ENCODE data around the gene COPG1. TPM values are rescaled to one million over a fixed set of nuclear protein-coding genes. Genes with fewer than 3 reads are reported as not detected.

The COPG1 gene
- total and polyA plus RNA-seq, 9 of the 15 experiments (the other 6 are each of a cell fraction or from before 2014, with no cell fraction given), result 40.3 to 105 (median 62.4) TPM

DNA sequence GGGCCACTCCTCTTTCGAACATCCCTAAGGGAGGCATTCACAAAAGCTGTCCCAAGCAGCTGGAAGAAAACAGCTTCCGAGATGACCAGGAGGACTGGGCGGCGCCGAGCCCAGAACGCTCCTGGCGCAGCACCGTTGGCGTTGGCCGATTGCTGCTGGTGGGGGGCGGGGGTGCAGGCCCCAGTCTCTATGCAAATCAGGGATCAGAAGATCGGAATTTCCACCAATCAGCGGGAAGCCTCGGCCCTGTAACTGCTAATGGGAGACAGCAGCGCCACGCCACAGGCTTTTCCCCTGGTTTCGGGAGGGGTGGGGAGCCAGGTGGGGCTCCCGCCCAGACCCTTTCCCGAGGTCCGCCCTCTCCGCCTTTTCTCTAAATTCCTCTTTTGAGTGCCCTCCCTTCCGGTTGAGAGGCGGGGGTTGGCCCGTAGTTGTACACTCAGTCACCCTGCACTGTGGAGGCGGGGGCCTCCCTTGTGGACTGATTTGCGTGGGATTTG lies 56.2 kb downstream of the COPG1 start (continued):
- TF ChIP-seq, protein P1, sequence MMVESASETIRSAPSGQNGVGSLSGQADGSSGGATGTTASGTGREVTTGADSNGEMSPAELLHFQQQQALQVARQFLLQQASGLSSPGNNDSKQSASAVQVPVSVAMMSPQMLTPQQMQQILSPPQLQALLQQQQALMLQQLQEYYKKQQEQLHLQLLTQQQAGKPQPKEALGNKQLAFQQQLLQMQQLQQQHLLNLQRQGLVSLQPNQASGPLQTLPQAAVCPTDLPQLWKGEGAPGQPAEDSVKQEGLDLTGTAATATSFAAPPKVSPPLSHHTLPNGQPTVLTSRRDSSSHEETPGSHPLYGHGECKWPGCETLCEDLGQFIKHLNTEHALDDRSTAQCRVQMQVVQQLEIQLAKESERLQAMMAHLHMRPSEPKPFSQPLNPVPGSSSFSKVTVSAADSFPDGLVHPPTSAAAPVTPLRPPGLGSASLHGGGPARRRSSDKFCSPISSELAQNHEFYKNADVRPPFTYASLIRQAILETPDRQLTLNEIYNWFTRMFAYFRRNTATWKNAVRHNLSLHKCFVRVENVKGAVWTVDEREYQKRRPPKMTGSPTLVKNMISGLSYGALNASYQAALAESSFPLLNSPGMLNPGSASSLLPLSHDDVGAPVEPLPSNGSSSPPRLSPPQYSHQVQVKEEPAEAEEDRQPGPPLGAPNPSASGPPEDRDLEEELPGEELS (CRISPR knock-in tag; IDR thresholded peaks at IDR 0.05; ENCODE audit: borderline replicate concordance), result no peak
- TF ChIP-seq RCOR1 (IDR thresholded peaks at IDR 0.05; ENCODE audit: borderline replicate concordance in 1 of 2, low read depth in 2 of 2, low read length in 2 of 2) (0 out of 4 replicates have a peak, but pooled peaks of 1 of the 2 experiments have one; percentile 6), POLR2G (IDR thresholded peaks at IDR 0.05; ENCODE audit: low read depth, low read length) (peak; percentile 57), XRCC4 (IDR thresholded peaks at IDR 0.05; ENCODE audit: extremely low read depth, insufficient read depth, insufficient read length) (no peak), EGR1 (conservative IDR thresholded peaks at IDR 0.05) (peak; percentile 70), SMAD1 (IDR thresholded peaks at IDR 0.05; ENCODE audit: low read depth, low read length, partially characterized antibody) (no peak), ZNF384 (IDR thresholded peaks at IDR 0.05; ENCODE audit: low read depth, low read length) (no peak), POLR3G (IDR thresholded peaks at IDR 0.05; ENCODE audit: extremely low read depth, insufficient read length, insufficient replicate concordance) (no peak), EWSR1 (IDR thresholded peaks at IDR 0.05; ENCODE audit: borderline replicate concordance, low read depth, partially characterized antibody) (no peak), HNRNPLL (IDR thresholded peaks at IDR 0.05; ENCODE audit: low read depth, low read length, poor library complexity, severe bottlenecking) (peak; percentile 96), HDAC1 (IDR thresholded peaks at IDR 0.05) (no peak), KDM4B (IDR thresholded peaks at IDR 0.05; ENCODE audit: borderline replicate concordance in 2 of 2, low read depth in 1 of 2) (no peak), TEAD2 (tag; IDR thresholded peaks at IDR 0.05) (no peak), THRAP3 (IDR thresholded peaks at IDR 0.05; ENCODE audit: borderline replicate concordance) (no peak), FOXK2 (conservative IDR thresholded peaks at IDR 0.05 in 1 of 2, IDR thresholded peaks at IDR 0.05 in 1 of 2; ENCODE audit: low read depth in 2 of 2) (no peak), TAF9B (IDR thresholded peaks at IDR 0.05; ENCODE audit: partially characterized antibody) (no peak)
- TF ChIP-seq, protein P2, sequence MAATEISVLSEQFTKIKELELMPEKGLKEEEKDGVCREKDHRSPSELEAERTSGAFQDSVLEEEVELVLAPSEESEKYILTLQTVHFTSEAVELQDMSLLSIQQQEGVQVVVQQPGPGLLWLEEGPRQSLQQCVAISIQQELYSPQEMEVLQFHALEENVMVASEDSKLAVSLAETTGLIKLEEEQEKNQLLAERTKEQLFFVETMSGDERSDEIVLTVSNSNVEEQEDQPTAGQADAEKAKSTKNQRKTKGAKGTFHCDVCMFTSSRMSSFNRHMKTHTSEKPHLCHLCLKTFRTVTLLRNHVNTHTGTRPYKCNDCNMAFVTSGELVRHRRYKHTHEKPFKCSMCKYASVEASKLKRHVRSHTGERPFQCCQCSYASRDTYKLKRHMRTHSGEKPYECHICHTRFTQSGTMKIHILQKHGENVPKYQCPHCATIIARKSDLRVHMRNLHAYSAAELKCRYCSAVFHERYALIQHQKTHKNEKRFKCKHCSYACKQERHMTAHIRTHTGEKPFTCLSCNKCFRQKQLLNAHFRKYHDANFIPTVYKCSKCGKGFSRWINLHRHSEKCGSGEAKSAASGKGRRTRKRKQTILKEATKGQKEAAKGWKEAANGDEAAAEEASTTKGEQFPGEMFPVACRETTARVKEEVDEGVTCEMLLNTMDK (IDR thresholded peaks at IDR 0.05; ENCODE audit: borderline replicate concordance, insufficient read depth, low read depth, low read length, poor library complexity, severe bottlenecking), result no peak
- TF ChIP-seq, protein P3, sequence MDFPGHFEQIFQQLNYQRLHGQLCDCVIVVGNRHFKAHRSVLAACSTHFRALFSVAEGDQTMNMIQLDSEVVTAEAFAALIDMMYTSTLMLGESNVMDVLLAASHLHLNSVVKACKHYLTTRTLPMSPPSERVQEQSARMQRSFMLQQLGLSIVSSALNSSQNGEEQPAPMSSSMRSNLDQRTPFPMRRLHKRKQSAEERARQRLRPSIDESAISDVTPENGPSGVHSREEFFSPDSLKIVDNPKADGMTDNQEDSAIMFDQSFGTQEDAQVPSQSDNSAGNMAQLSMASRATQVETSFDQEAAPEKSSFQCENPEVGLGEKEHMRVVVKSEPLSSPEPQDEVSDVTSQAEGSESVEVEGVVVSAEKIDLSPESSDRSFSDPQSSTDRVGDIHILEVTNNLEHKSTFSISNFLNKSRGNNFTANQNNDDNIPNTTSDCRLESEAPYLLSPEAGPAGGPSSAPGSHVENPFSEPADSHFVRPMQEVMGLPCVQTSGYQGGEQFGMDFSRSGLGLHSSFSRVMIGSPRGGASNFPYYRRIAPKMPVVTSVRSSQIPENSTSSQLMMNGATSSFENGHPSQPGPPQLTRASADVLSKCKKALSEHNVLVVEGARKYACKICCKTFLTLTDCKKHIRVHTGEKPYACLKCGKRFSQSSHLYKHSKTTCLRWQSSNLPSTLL (IDR thresholded peaks at IDR 0.05), result 0 out of 2 replicates have a peak, but pooled peaks have one; percentile 57
- TF ChIP-seq, protein P4, sequence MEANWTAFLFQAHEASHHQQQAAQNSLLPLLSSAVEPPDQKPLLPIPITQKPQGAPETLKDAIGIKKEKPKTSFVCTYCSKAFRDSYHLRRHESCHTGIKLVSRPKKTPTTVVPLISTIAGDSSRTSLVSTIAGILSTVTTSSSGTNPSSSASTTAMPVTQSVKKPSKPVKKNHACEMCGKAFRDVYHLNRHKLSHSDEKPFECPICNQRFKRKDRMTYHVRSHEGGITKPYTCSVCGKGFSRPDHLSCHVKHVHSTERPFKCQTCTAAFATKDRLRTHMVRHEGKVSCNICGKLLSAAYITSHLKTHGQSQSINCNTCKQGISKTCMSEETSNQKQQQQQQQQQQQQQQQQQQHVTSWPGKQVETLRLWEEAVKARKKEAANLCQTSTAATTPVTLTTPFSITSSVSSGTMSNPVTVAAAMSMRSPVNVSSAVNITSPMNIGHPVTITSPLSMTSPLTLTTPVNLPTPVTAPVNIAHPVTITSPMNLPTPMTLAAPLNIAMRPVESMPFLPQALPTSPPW (CRISPR knock-in tag; IDR thresholded peaks at IDR 0.05), result peak; percentile 86

Measured in K562 (cell line).